Measurements from ENCODE around the gene F8A2. TPM values are rescaled to one million over a fixed set of nuclear protein-coding genes. Genes with fewer than 3 reads are reported as not detected.
"Not testable (repeated sequence)": the region's sequence is repeated elsewhere in the genome, so short reads cannot be mapped to it uniquely, and the experiment has no call there.

F8A2 gene
- total RNA-seq, 1 donor from 2014 or later, result not detected

GRCh38 chrX:155389634-155390033 is 7.7 kb downstream of the F8A2 start:
- H3K9me3 ChIP-seq (ENCODE audit: control insufficient read depth in 3 of 3, low read length in 3 of 3), result no peaks in the 10 kb centered on the region
- H3K36me3 ChIP-seq (ENCODE audit: control insufficient read depth in 3 of 3, insufficient read depth in 3 of 3, low read length in 3 of 3), result no peaks in the 10 kb centered on the region
- no peaks in the 10 kb centered on the region for H3K27me3 ChIP-seq (ENCODE audit: control insufficient read depth in 3 of 3, insufficient read depth in 3 of 3, low read length in 3 of 3)
- H3K27ac ChIP-seq (ENCODE audit: low read depth, low read length), result no peak overlapping the region
- no peak overlapping the region for H3K9ac ChIP-seq (ENCODE audit: low read depth in 1 of 3, low read length in 3 of 3)
- no peak overlapping the region for H3K4me3 ChIP-seq (ENCODE audit: low read length in 3 of 3)
- no peaks in the 10 kb centered on the region for H3K4me1 ChIP-seq (ENCODE audit: control insufficient read depth in 3 of 3, insufficient read depth in 3 of 3, low read length in 3 of 3)

- H3K9me3 ChIP-seq (ENCODE audit: control insufficient read depth in 3 of 3, low read length in 3 of 3); H3K4me1 ChIP-seq (ENCODE audit: control insufficient read depth in 3 of 3, insufficient read depth in 3 of 3, low read length in 3 of 3); H3K4me3 ChIP-seq (ENCODE audit: low read length in 3 of 3); H3K27ac ChIP-seq (ENCODE audit: low read depth, low read length); H3K9ac ChIP-seq (ENCODE audit: low read depth in 1 of 3, low read length in 3 of 3); H3K27me3 ChIP-seq (ENCODE audit: control insufficient read depth in 3 of 3, insufficient read depth in 3 of 3, low read length in 3 of 3); H3K36me3 ChIP-seq (ENCODE audit: control insufficient read depth in 3 of 3, insufficient read depth in 3 of 3, low read length in 3 of 3): not testable (repeated sequence)
Observed at GRCh38 chrX:155394747-155395276, 12.9 kb downstream of the F8A2 start.

GRCh38 chrX:155406429-155406828 is 24.5 kb downstream of the F8A2 start:
- H3K9me3 ChIP-seq (ENCODE audit: control insufficient read depth in 3 of 3, low read length in 3 of 3), result no peaks in the 10 kb centered on the region
- no peaks in the 10 kb centered on the region for H3K4me1 ChIP-seq (ENCODE audit: control insufficient read depth in 3 of 3, insufficient read depth in 3 of 3, low read length in 3 of 3)

GRCh38 chrX:155417769-155418168 is 35.9 kb downstream of the F8A2 start:
- no peak overlapping the region for H3K27ac ChIP-seq (ENCODE audit: low read depth, low read length)
- H3K4me1 ChIP-seq (ENCODE audit: control insufficient read depth in 3 of 3, insufficient read depth in 3 of 3, low read length in 3 of 3), result no peaks in the 10 kb centered on the region
- no peak overlapping the region for H3K9ac ChIP-seq (ENCODE audit: low read depth in 1 of 3, low read length in 3 of 3)
- H3K4me3 ChIP-seq (ENCODE audit: low read length in 3 of 3), result no peak overlapping the region
- no peaks in the 10 kb centered on the region for H3K9me3 ChIP-seq (ENCODE audit: control insufficient read depth in 3 of 3, low read length in 3 of 3)
- no peaks in the 10 kb centered on the region for H3K36me3 ChIP-seq (ENCODE audit: control insufficient read depth in 3 of 3, insufficient read depth in 3 of 3, low read length in 3 of 3)
- no peaks in the 10 kb centered on the region for H3K27me3 ChIP-seq (ENCODE audit: control insufficient read depth in 3 of 3, insufficient read depth in 3 of 3, low read length in 3 of 3)

More at GRCh38 chrX:155406429-155406828, 24.5 kb downstream of the F8A2 start:
- Histone ChIP-seq H3K27me3 (ENCODE audit: control insufficient read depth in 3 of 3, insufficient read depth in 3 of 3, low read length in 3 of 3) (no peaks in the 10 kb centered on the region), H3K9ac (ENCODE audit: low read depth in 1 of 3, low read length in 3 of 3) (no peak overlapping the region), H3K36me3 (ENCODE audit: control insufficient read depth in 3 of 3, insufficient read depth in 3 of 3, low read length in 3 of 3) (no peaks in the 10 kb centered on the region), H3K4me3 (ENCODE audit: low read length in 3 of 3) (no peak overlapping the region), H3K27ac (ENCODE audit: low read depth, low read length) (no peak overlapping the region)

Small RNA genes lying within 50 kb of the gene (small RNA-seq; reads per million reads assigned to genes)
- not detected for gene MIR1184-2

Other genes with a start within 250 kb of the F8A2 start
- gene VBP1, start 165.6 kb upstream of the F8A2 start, total RNA-seq, result 47.0 TPM
- under 0.01 TPM for gene RAB39B, start 117.6 kb upstream of the F8A2 start, total RNA-seq
- gene CLIC2, start 47.5 kb upstream of the F8A2 start, total RNA-seq, result 3.1 TPM
- gene F8A3, start 76.5 kb downstream of the F8A2 start, total RNA-seq, result not detected
- 0.52 TPM for gene SPRY3, start 230.5 kb downstream of the F8A2 start, total RNA-seq
- gene TMLHE, start 230.9 kb downstream of the F8A2 start, total RNA-seq, result 22.4 TPM